HepG2 (cell line): ENCODE measurements around the gene NCBP2. TPM values are rescaled to one million over a fixed set of nuclear protein-coding genes. Genes with fewer than 3 reads are reported as not detected.

ENCODE experiments used
- ATAC-seq: fragments of 200-7000 bp; cut with Tn5 transposase; 3 replicates; pipeline ENCODE4 v1.9.1; 2020; ENCODE audit warnings: mild to moderate bottlenecking, moderate library complexity
- BruUV-seq: library from RNA; stranded (reverse); fragments of 400-500 nt; replicated peaks from 2 replicates; lab custom pipeline; 2021; lab: Mats Ljungman, UMichigan
- CTCF ChIA-PET: fragments of 300-600 bp; formaldehyde crosslinking; extraction: SDS; loops from one replicate; lab custom pipeline; 2021; ENCODE audit warnings: low total read pairs, inconsistent platforms, low intra/inter-chr PET ratio; lab: Yijun Ruan, JAX
- POLR2A ChIA-PET: fragments of 350-600 bp; sonication (Branson Sonifier 250); formaldehyde crosslinking; loops from one replicate; lab custom pipeline; 2020; ENCODE audit warnings: antibody characterized with exemption, inconsistent platforms; lab: Yijun Ruan, JAX
- DNase-seq: peaks from one replicate; pipeline ENCODE4 v3.0.0-alpha.2; 2015; ENCODE audit warnings: low spot score
- FAIRE-seq: peaks from 3 replicates; lab custom pipeline; 2011; peaks lifted over from hg19 to GRCh38; lab: Jason Lieb, UNC
- H2AFZ ChIP-seq: one replicate; pipeline ENCODE4 v1.6.1; 2011; ENCODE audit warnings: low read length, inconsistent platforms
- H3K27ac ChIP-seq: fragments of 300-600 bp; 3 replicates; pipeline ENCODE4 v1.8.0; 2011; ENCODE audit warnings: mixed run types, mild to moderate bottlenecking, mixed read lengths, low read length, inconsistent platforms; ENCODE audit not compliant: insufficient read depth; ENCODE audit errors: extremely low read length
- H3K27me3 ChIP-seq, 2 experiments: fragments of 200-600 bp in 1 of 2; 2 replicates in 1 of 2; 3 replicates in 1 of 2; pipeline versions ENCODE4 v1.6.0 to v1.8.0; 2011; ENCODE audit warnings: low read length in 2 of 2, mild to moderate bottlenecking in 2 of 2, moderate library complexity in 2 of 2, inconsistent platforms in 1 of 2; ENCODE audit not compliant: insufficient read depth in 2 of 2, control insufficient read depth in 1 of 2
- H3K36me3 ChIP-seq, 2 experiments: fragments of 200-600 bp in 1 of 2; replicated peaks in 1 of 2; 2 replicates in 1 of 2; 3 replicates in 1 of 2; pipeline versions ENCODE4 v1.5.1 to v1.8.0; 2011; ENCODE audit warnings: low read length in 2 of 2, inconsistent platforms in 1 of 2; ENCODE audit not compliant: insufficient read depth in 2 of 2, control insufficient read depth in 1 of 2
- H3K4me1 ChIP-seq: 2 replicates; pipeline ENCODE4 v1.5.1; 2012; ENCODE audit warnings: low read length, inconsistent platforms; ENCODE audit not compliant: insufficient read depth
- H3K4me2 ChIP-seq: 2 replicates; pipeline ENCODE4 v1.6.0; 2011; ENCODE audit warnings: low read depth, low read length, inconsistent platforms
- H3K4me3 ChIP-seq, 3 experiments: fragments of 200-600 bp in 1 of 3; sonication (generic), shearing (Covaris generic) in 1 of 3; replicated peaks in 1 of 3; 2 replicates each; pipeline ENCODE4 v1.5.1; 2011 to 2016; ENCODE audit warnings: low read length in 3 of 3, inconsistent platforms in 2 of 3, low read depth in 2 of 3, mild to moderate bottlenecking in 2 of 3, control low read depth in 1 of 3, mixed read lengths in 1 of 3; ENCODE audit not compliant: insufficient read depth in 1 of 3
- H3K79me2 ChIP-seq: one replicate; pipeline ENCODE4 v1.6.1; 2011; ENCODE audit warnings: low read length, inconsistent platforms; ENCODE audit not compliant: insufficient read depth
- H3K9ac ChIP-seq: 2 replicates; pipeline ENCODE4 v1.6.0; 2011; ENCODE audit warnings: mild to moderate bottlenecking, low read depth, low read length, inconsistent platforms; ENCODE audit not compliant: insufficient read depth
- H3K9me3 ChIP-seq: 2 replicates; pipeline ENCODE4 v1.5.1; 2012; ENCODE audit warnings: mild to moderate bottlenecking, low read length
- H4K20me1 ChIP-seq: 2 replicates; pipeline ENCODE4 v1.6.0; 2011; ENCODE audit warnings: inconsistent platforms, mild to moderate bottlenecking, low read length, moderate library complexity; ENCODE audit not compliant: insufficient read depth
- FLYWCH1 ChIP-seq: sonication (generic); formaldehyde crosslinking; IDR thresholded peaks from 2 replicates; pipeline ENCODE4 v1.8.1; 2023; ENCODE audit warnings: mild to moderate bottlenecking, missing genetic modification reagents
- NFE2L2 ChIP-seq: fragments of 150-350 bp; IDR thresholded peaks from 2 replicates; pipeline ENCODE4 v1.6.1; 2014; ENCODE audit warnings: low read length
- NR1H2 ChIP-seq: sonication (generic); formaldehyde crosslinking; IDR thresholded peaks from 2 replicates; pipeline ENCODE4 v1.8.1; 2022; ENCODE audit warnings: low read depth, missing genetic modification reagents, borderline replicate concordance
- POLR2A ChIP-seq, 2 experiments: IDR thresholded peaks; 2 replicates each; pipeline ENCODE4 v1.6.1; 2011; ENCODE audit warnings: low read depth in 2 of 2, low read length in 2 of 2, mild to moderate bottlenecking in 1 of 2, moderate library complexity in 1 of 2; ENCODE audit not compliant: insufficient read depth in 1 of 2
- PPARG ChIP-seq: conservative IDR thresholded peaks from 2 replicates; pipeline ENCODE4 v1.6.1; 2016; ENCODE audit warnings: missing biosample characterization, missing genetic modification reagents
- SNAPC4 ChIP-seq: sonication (generic); formaldehyde crosslinking; IDR thresholded peaks from 2 replicates; pipeline ENCODE4 v1.4.0; 2020; ENCODE audit warnings: mild to moderate bottlenecking, missing genetic modification reagents
- XRCC5 ChIP-seq: fragments of 200-400 bp; formaldehyde crosslinking; optimal IDR thresholded peaks from 2 replicates; pipeline ENCODE3; 2017; ENCODE audit warnings: mild to moderate bottlenecking, low read length
- ZNF234 ChIP-seq: sonication (generic); formaldehyde crosslinking; conservative IDR thresholded peaks from 2 replicates; pipeline ENCODE4 v1.5.1; 2020; ENCODE audit warnings: mild to moderate bottlenecking, missing genetic modification reagents
- ZNF3 ChIP-seq: IDR thresholded peaks from 2 replicates; pipeline ENCODE4 v1.7.0; 2017; ENCODE audit warnings: inconsistent platforms
- ZNF589 ChIP-seq: sonication (generic); formaldehyde crosslinking; conservative IDR thresholded peaks from 2 replicates; pipeline ENCODE4 v1.8.0; 2022; ENCODE audit warnings: mild to moderate bottlenecking, moderate library complexity, missing genetic modification reagents
- WGBS: methylation state at CpG from one replicate; pipeline ENCODE4 v1.1.6; 2017; ENCODE audit warnings: low lambda C conversion rate; 5-methylcytosine and 5-hydroxymethylcytosine counted together
- in situ Hi-C: cut with HindIII; loops from 2 replicates; pipeline ENCODE4 v1.10.0; 2017; ENCODE audit warnings: low pct_unique_long_range_greater_than_20kb; ENCODE audit not compliant: extremely low pct_ligation_motif_present
- intact Hi-C: fragments of 100-400 bp; cut with micrococcal nuclease; formaldehyde crosslinking; loops from one replicate; pipeline ENCODE4 v1.10.0; 2022; ENCODE audit not compliant: unreplicated experiment
- polyA plus RNA-seq, 8 experiments: library from polyadenylated mRNA; depleted of rRNA in 3 of 8; stranded (reverse) in 7 of 8; unstranded in 1 of 8; fragments of >200 nt; fragmentation: Illumina TruSeq in 4 of 8; extraction: Trizol in 4 of 8; gene quantifications; 2 replicates each; pipeline versions ENCODE4 v1.2.1 to v1.2.3, GENCODE V29; 2011 to 2016; ENCODE audit warnings: low read depth in 4 of 8, missing spikeins in 1 of 8, mixed read lengths in 1 of 8; ENCODE audit not compliant: insufficient read depth in 1 of 8
- total RNA-seq, 5 experiments: library from RNA; depleted of rRNA; stranded (reverse); fragments of >200 nt; fragmentation: Illumina TruSeq; extraction: Trizol; gene quantifications; 2 replicates each; pipeline ENCODE4 v1.2.3, GENCODE V29; 2016; ENCODE audit warnings: low read depth in 1 of 5
- TF ChIP-seq, protein P1 (sequence below): sonication (generic); formaldehyde crosslinking; conservative IDR thresholded peaks from 2 replicates; pipeline ENCODE4 v1.4.0; 2020; ENCODE audit warnings: missing genetic modification reagents
- TF ChIP-seq, protein P2 (sequence below): sonication (generic); formaldehyde crosslinking; IDR thresholded peaks from 2 replicates; pipeline ENCODE4 v1.4.0; 2020; ENCODE audit warnings: missing genetic modification reagents

Gene NCBP2
- total and polyA plus RNA-seq, 2 of the 13 experiments (the other 11 are each of a cell fraction or from before 2014, with no cell fraction given): 58.7 to 95.5 TPM

DNA sequence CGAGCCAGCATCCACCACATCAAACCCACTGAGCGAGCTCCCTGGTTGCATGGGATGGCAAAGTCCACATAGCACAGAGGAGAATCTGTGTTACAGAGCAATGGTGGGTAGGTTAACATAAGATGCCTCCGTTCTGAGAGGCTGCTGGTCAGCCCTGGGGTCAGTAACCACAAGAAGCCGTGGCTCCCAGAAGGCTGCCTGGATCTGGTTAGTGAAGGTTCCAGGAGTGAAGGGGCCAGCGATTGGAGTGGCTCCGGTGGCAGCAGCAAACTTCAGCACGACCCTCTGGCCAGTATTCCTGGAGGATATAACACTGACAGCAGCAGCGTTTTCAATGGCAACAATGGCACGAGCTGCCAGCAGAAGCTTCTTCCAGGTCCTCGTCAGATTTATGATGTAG lies 44.7 kb upstream of the NCBP2 start (continued):
- TF ChIP-seq SNAPC4 (CRISPR knock-in tag): 0 out of 2 replicates have a peak, but pooled peaks have one; percentile 25

- peak; percentile 63 for DNase-seq
- peak; percentile 12 for FAIRE-seq
- Histone ChIP-seq H2AFZ (no peak overlapping the region), H3K4me3 (peak overlapping the region in 1 of 3 experiments; percentile 50; a peak in 1 of 6 replicates), H3K79me2 (no peaks in the 10 kb centered on the region), H3K4me1 (peaks cover 74% of the 10 kb centered on the region), H3K9ac (no peak overlapping the region), H3K27me3 (no peaks in the 10 kb centered on the region), H3K9me3 (peaks cover 10% of the 10 kb centered on the region; the same call in 1 of the 2 replicates), H3K36me3 (no peaks in the 10 kb centered on the region), H3K27ac (peak overlapping the region; percentile 26), H4K20me1 (no peaks in the 10 kb centered on the region), H3K4me2 (peak overlapping the region; percentile 87)
- in situ Hi-C loops: loop anchor here (25.0 kb wide), 1 partner anchor 526 kb away; no protein-coding TSS in a partner anchor
- ATAC-seq: no peak
- ChIA-PET CTCF (no interaction called here), POLR2A (no interaction called here)
- intact Hi-C loops: no loop called here
- no TSS peak for BruUV-seq
- WGBS: 76% methylated on average over 9 of the region's 9 CpGs
- TF ChIP-seq XRCC5: no peak
- no peak for TF ChIP-seq ZNF589 (CRISPR knock-in tag)
- no peak for TF ChIP-seq ZNF234 (CRISPR knock-in tag)
- no peak for TF ChIP-seq PPARG
- TF ChIP-seq, protein P1, sequence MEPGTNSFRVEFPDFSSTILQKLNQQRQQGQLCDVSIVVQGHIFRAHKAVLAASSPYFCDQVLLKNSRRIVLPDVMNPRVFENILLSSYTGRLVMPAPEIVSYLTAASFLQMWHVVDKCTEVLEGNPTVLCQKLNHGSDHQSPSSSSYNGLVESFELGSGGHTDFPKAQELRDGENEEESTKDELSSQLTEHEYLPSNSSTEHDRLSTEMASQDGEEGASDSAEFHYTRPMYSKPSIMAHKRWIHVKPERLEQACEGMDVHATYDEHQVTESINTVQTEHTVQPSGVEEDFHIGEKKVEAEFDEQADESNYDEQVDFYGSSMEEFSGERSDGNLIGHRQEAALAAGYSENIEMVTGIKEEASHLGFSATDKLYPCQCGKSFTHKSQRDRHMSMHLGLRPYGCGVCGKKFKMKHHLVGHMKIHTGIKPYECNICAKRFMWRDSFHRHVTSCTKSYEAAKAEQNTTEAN (CRISPR knock-in tag): no peak
- no peak for TF ChIP-seq NR1H2 (CRISPR knock-in tag)
- no peak for TF ChIP-seq NFE2L2
- TF ChIP-seq, protein P2, sequence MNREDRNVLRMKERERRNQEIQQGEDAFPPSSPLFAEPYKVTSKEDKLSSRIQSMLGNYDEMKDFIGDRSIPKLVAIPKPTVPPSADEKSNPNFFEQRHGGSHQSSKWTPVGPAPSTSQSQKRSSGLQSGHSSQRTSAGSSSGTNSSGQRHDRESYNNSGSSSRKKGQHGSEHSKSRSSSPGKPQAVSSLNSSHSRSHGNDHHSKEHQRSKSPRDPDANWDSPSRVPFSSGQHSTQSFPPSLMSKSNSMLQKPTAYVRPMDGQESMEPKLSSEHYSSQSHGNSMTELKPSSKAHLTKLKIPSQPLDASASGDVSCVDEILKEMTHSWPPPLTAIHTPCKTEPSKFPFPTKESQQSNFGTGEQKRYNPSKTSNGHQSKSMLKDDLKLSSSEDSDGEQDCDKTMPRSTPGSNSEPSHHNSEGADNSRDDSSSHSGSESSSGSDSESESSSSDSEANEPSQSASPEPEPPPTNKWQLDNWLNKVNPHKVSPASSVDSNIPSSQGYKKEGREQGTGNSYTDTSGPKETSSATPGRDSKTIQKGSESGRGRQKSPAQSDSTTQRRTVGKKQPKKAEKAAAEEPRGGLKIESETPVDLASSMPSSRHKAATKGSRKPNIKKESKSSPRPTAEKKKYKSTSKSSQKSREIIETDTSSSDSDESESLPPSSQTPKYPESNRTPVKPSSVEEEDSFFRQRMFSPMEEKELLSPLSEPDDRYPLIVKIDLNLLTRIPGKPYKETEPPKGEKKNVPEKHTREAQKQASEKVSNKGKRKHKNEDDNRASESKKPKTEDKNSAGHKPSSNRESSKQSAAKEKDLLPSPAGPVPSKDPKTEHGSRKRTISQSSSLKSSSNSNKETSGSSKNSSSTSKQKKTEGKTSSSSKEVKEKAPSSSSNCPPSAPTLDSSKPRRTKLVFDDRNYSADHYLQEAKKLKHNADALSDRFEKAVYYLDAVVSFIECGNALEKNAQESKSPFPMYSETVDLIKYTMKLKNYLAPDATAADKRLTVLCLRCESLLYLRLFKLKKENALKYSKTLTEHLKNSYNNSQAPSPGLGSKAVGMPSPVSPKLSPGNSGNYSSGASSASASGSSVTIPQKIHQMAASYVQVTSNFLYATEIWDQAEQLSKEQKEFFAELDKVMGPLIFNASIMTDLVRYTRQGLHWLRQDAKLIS (CRISPR knock-in tag): no peak
- TF ChIP-seq ZNF3 (CRISPR knock-in tag): peak; percentile 85
- no peak for TF ChIP-seq FLYWCH1 (CRISPR knock-in tag)
- TF ChIP-seq POLR2A (IDR thresholded peaks at IDR 0.05; ENCODE audit: insufficient read depth in 1 of 2, low read depth in 2 of 2, low read length in 2 of 2): no peak
Measured at GRCh38 chr3:196985954-196986885, 43.9 kb upstream of the NCBP2 start.
